T-helper 1 cell (primary cell): Measurements from ENCODE around the gene TRPM3.

Source experiments
- DNase-seq, 5 donors: peaks; one replicate each; pipeline ENCODE4 v3.0.0-alpha.2; 2012 to 2020

Gene TRPM3

DNA sequence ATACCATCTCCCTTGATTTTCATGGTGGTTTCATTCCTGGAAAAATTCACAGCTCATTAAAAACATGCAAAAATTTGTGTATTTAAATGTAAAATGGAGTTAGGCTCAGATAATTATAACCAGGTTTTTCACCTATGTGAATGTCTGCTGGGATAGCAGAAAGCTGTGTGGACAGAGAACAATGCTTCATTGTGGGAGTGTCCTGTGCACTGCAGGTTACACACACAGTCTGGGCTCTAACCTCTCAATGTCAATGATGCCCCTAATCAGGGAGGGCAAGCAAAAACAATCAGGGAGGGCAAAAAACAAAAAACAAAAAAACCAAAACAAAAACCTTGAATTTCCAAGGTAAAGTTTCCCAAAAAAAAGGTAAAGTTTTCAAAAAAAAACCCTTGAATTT, 548.1 kb downstream of the TRPM3 start:
- DNase-seq = no peak

DNA sequence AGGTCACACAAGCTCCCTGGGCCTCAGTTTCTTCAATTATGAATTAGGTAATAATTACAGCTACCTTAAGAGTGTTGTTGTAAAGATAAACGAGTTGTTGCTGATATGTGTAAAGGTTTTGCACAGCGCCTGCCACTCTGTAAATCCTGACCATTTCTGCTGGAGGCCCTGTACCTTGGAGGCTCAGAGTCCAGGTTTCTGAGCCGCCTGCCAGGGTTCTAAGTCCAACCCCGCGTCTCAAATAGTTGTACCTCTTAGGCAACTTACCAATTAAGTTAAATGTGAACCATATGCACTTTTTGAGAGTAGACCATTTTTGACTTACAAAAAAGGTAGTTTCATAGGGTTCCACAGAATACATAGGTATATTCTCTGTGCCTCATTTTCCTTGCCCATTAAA, 550.2 kb downstream of the TRPM3 start:
- no peak for DNase-seq

DNA sequence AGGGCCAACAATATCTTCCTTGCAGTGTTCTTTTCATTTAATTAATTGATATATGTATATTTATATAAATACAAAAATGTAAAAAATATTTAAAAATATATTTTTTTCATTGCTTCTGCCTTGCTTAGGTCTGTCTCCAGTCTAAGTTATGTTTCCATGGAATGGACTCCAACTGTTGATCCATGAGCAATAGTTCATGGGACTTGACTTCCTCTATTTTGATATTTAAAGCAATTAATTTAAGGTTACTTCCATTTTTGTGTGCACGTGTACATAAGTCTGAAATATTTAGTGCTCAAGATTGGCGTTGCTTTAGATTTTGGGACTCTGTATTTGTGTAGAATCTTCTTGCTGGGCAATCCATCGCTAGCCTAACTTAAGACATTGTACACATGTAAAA, 551.6 kb downstream of the TRPM3 start:
- no peak for DNase-seq

DNA sequence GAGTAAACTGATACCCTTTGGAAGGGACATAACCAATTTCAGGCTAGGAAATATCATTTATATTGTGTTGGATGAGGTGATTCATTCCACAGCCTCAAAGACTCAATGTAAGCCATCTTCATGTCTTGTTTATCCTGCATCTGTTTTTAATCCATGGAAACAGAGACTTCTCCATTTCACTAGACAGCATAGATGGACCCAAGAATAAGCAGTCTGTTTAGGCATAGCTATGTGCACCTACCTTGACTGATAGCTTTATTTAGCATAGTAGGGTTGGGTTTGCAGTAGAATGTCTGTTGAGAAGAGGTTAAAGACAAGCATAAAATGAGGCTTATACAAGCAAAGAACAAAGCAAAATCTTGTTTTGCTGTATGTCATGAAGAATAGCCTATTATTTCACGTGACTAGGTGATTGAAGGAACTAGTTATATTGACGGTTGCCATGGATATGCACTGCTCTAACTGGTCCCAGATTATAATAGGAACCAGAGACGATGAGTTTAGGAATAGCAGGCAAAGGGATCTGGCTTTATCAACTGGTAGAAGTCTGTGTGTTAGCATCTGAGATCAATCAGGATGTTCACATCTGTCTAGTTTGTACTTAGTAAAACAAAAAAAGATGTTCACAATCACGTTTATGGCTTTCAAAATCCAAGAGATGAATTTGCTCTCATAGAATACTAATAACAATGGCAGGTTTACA, 552.2 kb downstream of the TRPM3 start:
- no peak for DNase-seq

DNA sequence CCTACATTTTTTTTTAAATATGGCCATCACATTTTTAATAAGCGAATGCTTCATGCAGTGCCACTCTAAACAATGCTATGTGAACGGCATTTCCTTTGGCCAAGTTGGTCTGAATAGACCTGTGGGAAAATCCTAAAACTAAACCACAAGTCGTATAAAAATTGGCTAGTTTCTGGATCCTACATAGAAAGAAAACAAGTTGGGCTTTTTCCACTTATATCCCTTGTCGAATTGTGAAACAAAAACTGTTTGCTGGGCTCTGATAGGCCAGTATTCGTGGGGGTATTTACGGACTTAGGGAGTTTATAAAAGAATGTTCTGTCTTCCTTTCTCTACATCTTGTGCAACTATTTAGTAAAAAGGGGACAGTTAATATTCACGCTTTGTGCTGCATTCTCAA, 553.9 kb downstream of the TRPM3 start:
- no peak for DNase-seq

DNA sequence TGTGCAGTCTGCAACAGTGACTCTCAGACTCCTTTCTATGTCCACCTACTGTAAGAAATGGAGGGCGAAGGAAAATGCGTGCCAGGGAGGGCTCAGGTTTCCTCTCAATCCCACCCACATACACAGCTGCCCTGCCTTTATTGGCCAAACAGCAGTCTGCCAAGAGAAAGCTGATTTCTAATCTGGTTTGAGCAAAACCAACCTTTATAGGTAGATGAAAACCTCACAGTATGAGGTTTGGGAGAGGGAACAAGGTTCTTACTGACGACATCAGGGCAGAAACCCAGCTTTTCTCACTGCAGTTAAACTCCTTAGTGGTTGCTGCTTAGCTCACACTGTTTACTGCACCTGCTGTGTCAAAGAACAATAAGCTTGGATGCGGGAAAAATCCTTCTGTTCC, 554.7 kb downstream of the TRPM3 start:
- DNase-seq = no peak

DNA sequence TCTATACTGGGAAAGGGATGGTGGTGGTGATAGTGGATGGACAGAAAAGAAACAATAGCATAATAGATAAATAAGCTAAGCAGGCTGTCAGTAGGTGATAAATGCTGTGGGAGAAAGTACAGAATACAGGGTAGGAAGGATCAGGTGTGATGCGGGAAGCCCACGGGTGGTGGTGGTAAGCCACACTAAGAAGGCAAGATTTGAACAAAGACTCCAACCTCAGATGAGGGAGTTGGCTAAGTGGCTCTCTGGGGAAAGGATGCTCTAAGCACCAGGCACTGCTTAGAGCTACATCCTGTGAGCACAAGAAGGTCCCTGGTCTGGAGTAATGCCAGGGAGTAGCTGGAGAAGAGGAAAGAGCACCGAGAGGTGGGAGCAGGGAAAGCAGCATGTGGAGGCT, 555.4 kb downstream of the TRPM3 start:
- DNase-seq = peak in 1 of 5 donors; percentile 16

DNA sequence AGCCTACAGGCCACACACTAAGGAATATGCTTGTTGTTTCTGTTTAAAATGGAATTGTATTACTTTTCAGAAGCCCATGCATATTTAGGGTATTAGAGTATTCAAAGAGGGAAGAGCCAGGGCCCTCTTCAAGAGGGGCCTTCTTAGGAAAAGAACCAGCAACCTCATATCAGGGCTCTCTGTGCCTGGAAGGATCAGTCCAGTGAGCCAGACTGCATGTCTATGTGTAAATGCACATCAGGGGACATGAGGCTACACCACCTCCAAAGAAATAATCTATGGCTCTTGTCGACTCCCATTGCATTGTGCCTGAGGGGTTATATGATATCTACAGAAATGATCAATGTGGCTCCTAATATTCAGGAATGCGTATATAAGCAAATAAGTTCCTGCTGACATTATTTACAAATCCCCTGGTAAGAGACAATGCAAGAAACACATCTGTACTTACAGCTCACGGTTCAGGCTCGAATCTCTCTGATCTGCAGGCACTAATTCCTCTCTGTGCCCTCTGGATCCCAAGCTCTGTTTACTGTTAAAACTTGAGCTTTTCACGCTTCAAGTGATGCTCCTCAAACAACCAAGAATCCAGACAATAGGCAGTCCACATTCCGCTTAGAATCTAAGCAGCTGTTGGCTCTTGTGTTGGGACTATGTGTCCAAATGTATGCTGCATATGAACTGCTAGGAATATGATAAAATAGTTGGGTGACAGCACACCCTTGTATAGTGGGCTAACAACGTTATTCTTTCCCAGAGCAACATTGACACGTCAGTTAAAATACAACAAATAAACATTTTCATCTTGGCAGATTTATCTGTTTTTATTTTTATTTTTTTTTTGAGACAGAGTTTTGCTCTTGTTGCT, 556.7 kb downstream of the TRPM3 start:
- DNase-seq = no peak

DNA sequence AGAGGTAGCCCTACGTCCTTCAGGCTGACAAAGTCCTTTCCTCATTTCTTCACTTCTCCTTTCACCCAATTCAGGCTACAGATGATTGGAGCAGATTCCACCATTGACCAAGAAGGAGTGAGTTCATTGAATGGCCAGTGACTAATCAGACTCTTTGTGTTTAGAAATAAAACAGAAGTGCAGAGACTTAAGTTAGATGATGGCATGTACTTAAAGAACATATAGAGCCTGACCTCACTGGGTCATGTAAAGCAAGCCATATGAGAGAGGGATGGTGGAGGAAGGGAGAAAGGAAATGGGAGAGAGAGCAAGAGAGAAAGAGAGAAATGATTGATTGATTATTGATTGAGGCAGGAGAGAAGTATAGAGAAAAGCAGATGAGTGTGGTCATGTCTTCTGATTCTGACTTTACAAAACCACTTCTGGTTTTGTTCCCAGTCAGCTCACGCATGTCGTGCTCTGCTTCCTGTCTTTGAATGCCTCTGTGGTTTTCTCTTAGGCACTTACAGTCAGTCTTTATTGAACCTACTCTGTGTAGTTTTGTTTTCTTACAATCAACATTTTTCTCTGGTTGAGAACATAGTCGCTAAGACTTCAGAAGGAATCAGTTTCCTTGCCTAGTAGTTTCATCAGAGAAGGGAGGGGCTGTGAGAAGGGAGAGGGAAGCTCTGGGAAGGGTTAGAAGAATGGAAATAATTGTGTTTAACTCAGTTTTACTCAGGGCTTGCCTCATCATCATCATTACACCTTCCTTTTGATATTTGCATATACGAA, 557.8 kb downstream of the TRPM3 start:
- peak in 3 of 5 donors; percentile 4 to 95 (median 22) for DNase-seq

DNA sequence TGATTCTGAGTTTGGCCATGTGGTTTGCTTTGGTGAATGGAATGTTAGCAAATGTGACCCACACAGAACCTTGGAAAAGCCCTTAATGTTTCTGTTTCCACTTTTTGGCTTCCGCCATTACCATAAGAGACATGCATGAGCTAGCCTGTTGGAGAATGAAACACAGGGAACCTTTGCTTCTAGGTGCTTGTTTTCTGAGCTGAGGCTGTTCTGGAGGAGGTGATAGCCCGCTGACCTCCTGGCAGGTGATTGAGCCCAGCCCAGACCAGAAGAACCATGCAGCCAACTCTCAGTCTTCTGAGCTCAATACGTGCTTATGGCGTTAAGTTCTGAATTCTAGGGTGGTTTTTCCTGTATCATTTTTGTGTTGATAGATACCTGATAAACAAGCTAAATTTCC, 558.4 kb downstream of the TRPM3 start:
- no peak for DNase-seq

DNA sequence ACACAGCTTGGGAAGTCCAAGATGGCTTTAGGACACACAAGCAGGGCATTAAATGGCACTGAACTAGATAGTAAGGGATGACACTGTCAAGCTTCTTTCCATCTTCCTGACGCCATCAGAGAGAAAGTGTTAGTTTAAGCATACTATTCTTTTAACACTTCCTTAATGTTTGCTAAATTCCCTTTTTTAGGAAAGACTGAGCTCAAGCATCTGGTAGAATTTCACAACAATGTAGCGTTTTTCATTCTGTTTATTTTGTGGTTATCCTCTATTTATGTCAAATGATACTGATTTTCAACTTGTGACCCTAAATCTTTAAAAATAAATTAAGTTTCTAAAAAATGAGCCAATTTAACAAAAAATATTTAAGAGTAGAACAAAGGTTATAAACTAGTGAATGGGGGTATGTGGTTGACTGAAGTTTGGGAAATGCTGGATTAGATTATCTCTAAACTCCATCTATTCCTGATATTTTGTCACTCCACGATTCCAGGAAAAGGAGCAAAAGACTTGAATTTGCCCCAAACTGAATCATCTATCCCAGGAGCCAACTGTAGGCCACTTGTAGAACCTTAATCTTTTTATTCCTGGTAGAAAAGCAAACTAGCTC, 559.5 kb downstream of the TRPM3 start:
- DNase-seq = no peak

DNA sequence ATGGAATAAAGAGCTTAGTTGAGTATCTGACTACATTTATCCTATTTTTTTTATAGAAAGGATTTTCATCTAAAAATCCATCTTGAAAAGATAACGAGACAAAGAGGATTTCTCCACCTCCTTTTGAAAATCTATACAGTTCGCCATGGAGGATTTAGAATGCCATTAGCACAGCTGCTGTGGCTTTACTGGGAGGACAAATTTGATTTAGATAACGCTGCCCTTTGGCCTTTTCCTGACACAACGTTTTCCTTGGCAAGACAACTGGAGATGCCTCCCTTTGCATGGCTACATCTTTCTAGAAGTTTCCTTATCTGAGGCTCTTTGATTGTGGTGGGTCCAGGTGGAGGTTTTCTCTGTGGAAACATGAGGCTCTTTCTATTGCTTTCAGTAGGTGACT, 560.3 kb downstream of the TRPM3 start:
- no peak for DNase-seq

DNA sequence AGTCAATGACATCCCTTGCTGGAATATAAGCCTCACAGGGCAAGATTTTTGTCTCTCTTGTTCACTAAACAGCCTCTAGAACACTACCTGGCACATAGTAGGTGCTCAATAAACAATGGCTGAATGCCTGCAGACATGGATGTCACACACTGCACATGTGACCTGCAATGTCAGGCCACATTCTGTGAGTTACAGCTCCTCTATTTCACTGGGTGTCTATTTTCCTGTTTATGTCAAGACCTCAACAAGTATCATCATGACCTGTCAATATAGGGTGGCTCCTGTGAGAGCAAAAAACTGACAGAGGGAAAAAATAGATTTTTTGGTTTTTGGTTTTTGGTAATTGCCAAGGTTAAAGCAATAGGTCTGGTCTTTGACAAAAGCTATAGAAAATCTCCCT, 562.3 kb downstream of the TRPM3 start:
- DNase-seq = no peak

DNA sequence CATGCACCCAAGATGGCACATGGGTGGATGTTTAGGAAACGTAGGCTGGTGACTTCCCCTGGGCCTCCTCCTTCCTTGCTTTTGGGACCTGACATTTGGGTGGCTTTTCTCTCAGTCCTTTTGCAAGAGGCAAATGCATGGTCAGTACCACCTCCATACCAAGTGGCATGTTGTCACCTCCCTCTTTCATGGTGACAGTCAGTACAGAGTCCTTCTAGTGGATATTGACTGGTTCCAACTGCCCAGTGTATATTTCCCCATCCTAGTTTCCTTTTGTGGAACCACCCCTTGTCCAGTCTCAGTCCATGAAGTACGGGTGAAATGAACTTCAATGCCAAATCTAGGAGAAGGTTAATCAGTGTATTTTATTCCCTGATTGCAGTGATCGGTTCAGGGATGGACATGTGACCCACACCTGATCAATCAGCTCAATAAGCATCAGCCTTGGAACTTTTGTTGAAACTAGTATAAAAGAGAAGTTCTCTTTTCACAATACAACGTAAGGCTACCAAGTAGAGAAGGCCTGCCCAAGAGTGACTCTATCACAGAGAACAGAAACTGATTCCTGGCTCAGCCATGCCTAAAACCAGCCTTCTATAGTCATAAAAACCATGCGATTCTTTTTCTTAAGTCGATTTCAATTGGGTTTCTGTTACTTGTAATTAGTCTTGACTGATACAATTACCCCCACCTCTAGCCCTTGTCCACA, 563.6 kb downstream of the TRPM3 start:
- DNase-seq = no peak

DNA sequence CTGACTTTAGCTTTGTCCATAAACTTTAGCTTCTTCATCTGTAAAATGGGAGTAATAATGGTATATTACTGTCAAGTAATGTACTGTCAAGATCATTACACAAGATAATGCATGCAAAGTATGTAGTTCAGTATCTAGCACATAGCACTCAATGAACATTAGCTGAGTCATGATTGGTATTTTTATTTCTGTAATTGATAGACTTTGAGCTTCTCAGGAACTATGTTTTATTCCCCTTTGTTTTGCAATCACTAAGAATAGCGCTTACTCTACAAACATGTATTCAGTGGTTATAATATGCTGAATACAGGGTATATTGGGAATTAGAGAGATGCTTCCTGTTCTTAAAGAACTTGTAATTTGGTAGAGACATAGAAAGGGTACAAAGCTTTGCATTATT, 564.6 kb downstream of the TRPM3 start:
- no peak for DNase-seq

DNA sequence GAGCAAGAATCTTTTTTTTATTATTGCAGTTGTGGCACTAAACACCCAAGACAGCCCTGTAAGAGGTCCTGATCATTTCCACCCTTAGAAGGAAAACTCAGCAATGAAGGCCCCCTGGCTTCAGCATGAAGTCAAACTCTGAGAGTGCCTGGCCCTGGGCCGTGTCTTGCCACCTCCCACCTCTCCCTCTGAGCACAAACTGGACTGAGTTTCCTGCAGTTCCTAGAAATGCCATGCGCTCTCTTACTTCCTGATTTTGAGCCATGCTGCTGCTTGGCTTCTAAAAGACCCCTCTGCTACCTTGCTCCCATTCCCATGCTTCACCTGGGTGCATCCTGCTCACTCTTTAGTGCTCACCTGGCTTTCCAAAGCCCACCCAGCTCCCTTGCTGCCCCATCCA, 566.5 kb downstream of the TRPM3 start:
- DNase-seq = no peak

DNA sequence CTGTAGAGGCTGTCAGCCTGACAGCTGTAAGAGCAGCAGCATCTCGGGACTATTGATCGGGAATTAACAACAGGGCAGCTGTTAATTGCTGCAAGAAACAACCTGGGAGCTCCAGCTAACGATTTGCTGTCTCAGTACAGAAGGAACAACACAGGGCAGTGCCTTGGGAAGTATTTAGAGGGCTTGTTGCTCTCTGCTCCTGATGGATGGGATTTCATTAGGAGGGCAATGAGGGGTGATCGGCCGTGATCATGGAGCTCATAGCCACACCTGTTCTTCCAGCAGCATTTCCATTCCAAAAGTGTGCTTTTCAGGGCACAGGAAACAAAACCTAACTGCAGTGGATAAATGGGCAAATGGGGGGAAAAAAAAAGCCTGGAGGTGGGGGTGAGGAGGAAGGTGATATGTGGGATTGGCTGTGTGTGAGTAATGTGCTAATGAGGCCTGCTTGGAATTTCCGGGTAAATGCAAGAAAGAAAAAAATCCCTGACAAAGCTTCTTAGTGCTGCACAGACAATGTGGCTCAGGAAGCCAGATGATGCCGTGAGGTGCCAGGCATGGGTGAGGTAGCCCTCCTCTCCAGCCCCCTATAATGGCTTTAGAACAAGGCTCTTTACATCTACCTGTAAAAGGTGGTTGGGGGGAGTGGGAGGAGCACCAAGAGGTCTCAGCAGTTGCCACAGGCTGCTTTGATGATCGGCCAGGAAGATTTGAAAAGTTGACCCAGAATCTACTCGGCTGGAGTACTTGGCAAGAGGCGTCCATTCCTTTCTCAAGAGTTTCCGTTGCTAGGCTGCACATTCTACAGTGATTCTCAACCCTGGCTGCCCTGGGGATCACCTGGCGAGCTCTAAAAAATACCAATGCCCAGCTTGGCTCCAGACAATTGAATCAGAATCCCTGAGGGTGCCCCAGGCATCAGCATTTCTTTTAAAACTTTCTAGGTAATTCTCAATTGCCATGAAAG, 567.4 kb downstream of the TRPM3 start:
- DNase-seq = no peak

DNA sequence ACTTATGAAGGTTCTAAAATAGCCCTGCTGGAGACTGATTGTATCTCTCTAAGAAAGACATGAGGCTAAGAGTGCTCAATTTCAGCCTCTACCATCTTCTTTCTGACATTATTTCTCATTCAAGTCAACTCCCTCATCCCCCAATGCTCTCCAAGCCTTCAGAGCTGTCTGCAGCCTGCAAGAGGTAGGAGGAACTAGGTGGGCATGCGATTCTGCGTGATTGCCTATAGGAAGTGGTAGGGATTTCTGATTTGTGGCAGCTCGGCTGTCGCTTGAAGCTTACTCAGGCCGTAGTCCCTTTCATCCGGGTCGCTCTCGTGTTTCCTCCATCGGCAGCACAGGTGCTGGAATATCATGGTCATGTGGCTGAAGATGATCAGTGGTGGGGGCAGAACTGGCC, 568.9 kb downstream of the TRPM3 start:
- DNase-seq = no peak

DNA sequence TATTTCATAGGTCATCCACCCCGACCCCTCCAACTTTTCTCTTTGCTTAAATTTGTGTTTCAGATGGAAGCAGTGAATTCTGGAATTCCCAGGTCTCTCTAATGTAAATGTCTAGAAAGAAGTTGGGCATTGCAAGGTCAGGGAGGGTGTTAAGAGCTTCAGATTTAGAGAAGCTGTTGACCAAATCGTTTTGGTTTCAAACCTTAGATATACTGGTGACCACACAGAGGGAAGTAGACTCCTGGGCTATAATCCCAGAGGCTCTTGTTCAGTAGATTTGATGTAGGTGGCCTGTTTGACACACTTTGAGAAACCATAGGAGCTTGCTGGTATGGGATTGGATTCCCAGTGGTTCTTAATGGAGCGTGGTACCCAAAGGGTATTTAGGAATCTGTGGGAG, 569.6 kb downstream of the TRPM3 start:
- DNase-seq = no peak

DNA sequence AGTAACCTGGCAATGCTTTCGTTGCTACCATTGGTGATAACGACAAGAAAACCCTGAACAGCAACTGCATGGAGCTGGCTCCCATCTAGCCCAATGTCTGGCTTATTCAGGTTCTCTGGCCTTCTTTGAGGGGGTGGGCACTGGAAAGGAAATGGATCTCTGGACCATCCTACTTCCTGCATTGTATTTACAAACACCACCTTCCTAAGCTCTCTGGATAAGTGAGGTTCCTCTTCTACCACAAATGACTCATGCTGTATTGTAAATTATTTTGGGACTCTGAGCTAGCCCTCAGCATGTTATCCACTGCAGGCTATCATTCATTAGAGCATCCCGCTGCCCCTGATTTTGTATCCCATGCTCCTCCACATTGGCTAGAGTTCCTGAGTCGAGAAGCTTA, 570.0 kb downstream of the TRPM3 start:
- DNase-seq = no peak

DNA sequence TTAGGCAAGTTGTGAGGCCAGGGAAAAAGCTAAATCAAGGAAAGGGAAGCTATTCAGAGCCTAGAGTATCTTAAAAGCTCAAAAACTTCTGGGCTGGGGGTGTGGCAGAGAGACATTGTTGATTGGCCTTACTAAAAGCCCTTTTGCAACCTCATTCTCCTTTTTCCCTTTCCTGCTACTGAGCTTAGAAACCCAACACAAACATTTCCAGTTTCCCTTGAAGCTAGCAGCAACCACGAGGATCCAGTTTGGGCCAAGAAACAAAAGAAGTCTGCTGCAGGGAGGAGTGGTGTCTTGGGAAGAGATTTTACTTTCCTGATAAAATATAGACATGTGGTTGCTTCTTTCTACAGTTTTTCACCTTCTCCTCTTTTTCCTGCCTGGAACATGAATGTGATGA, 571.5 kb downstream of the TRPM3 start:
- no peak for DNase-seq
